ENCODE results near the gene COL25A1. TPM values are rescaled to one million over a fixed set of nuclear protein-coding genes. Genes with fewer than 3 reads are reported as not detected.

COL25A1 gene
- total and polyA plus RNA-seq, 5 donors from 2014 or later: 0.19 TPM; not detected in 4

- no peak for ATAC-seq (ENCODE audit: low read depth in 2 of 2)
Observed at GRCh38 chr4:108839333-108839732, 463.1 kb downstream of the COL25A1 start.

GRCh38 chr4:108838451-108838850 is 464.0 kb downstream of the COL25A1 start:
- Histone ChIP-seq H3K27me3 (ENCODE audit: control insufficient read depth, insufficient read depth, low read length) (no peaks in the 10 kb centered on the region), H3K36me3 (ENCODE audit: control insufficient read depth, insufficient read depth, low read length) (no peaks in the 10 kb centered on the region), H3K9me3 (ENCODE audit: control insufficient read depth in 2 of 2, low read length in 2 of 2) (no peaks in the 10 kb centered on the region), H3K4me1 (ENCODE audit: control insufficient read depth, insufficient read depth, low read length, poor library complexity, severe bottlenecking) (no peaks in the 10 kb centered on the region), H3K27ac (ENCODE audit: insufficient read depth, low read length, poor library complexity, severe bottlenecking) (no peak overlapping the region), H3K4me3 (ENCODE audit: low read depth, low read length) (no peak overlapping the region)
- Mint-ChIP-seq H3K4me3 (no peak overlapping the region), H3K9me3 (no peaks in the 10 kb centered on the region), H3K27me3 (peaks cover 8% of the 10 kb centered on the region), H3K27ac (no peak overlapping the region), H3K36me3 (no peaks in the 10 kb centered on the region), H3K4me1 (no peaks in the 10 kb centered on the region)
- DNase-seq: no peak
- no peak for ATAC-seq (ENCODE audit: low read depth in 2 of 2)

More at GRCh38 chr4:108839333-108839732, 463.1 kb downstream of the COL25A1 start:
- H3K36me3 ChIP-seq (ENCODE audit: control insufficient read depth, insufficient read depth, low read length): no peaks in the 10 kb centered on the region
- Mint-ChIP-seq H3K4me3 (no peak overlapping the region), H3K27me3 (no peaks in the 10 kb centered on the region), H3K9me3 (no peaks in the 10 kb centered on the region), H3K27ac (no peak overlapping the region), H3K4me1 (no peaks in the 10 kb centered on the region), H3K36me3 (no peaks in the 10 kb centered on the region)
- no peak overlapping the region for H3K27ac ChIP-seq (ENCODE audit: insufficient read depth, low read length, poor library complexity, severe bottlenecking)
- H3K4me1 ChIP-seq (ENCODE audit: control insufficient read depth, insufficient read depth, low read length, poor library complexity, severe bottlenecking): no peaks in the 10 kb centered on the region
- H3K9me3 ChIP-seq (ENCODE audit: control insufficient read depth in 2 of 2, low read length in 2 of 2): no peaks in the 10 kb centered on the region
- no peak overlapping the region for H3K4me3 ChIP-seq (ENCODE audit: low read depth, low read length)
- H3K27me3 ChIP-seq (ENCODE audit: control insufficient read depth, insufficient read depth, low read length): no peaks in the 10 kb centered on the region
- no peak for DNase-seq

- Histone ChIP-seq H3K4me3 (ENCODE audit: low read depth, low read length) (no peak overlapping the region), H3K36me3 (ENCODE audit: control insufficient read depth, insufficient read depth, low read length) (no peaks in the 10 kb centered on the region), H3K9me3 (ENCODE audit: control insufficient read depth in 2 of 2, low read length in 2 of 2) (no peaks in the 10 kb centered on the region), H3K4me1 (ENCODE audit: control insufficient read depth, insufficient read depth, low read length, poor library complexity, severe bottlenecking) (no peaks in the 10 kb centered on the region), H3K27ac (ENCODE audit: insufficient read depth, low read length, poor library complexity, severe bottlenecking) (no peak overlapping the region), H3K27me3 (ENCODE audit: control insufficient read depth, insufficient read depth, low read length) (no peaks in the 10 kb centered on the region)
- Mint-ChIP-seq H3K4me3 (no peak overlapping the region), H3K4me1 (no peaks in the 10 kb centered on the region), H3K36me3 (no peaks in the 10 kb centered on the region), H3K9me3 (no peaks in the 10 kb centered on the region), H3K27me3 (peaks cover 14% of the 10 kb centered on the region), H3K27ac (no peak overlapping the region)
- ATAC-seq (ENCODE audit: low read depth in 2 of 2) (no peak), DNase-seq (peak in 1 of 3 donors; percentile 39)
Observed at GRCh38 chr4:108834835-108835384, 467.5 kb downstream of the COL25A1 start.

GRCh38 chr4:108834166-108834834 is 468.2 kb downstream of the COL25A1 start:
- H3K27me3 Mint-ChIP-seq: peaks cover 14% of the 10 kb centered on the region
- Histone ChIP-seq H3K4me3 (ENCODE audit: low read depth, low read length) (no peak overlapping the region), H3K27ac (ENCODE audit: insufficient read depth, low read length, poor library complexity, severe bottlenecking) (no peak overlapping the region), H3K4me1 (ENCODE audit: control insufficient read depth, insufficient read depth, low read length, poor library complexity, severe bottlenecking) (no peaks in the 10 kb centered on the region), H3K9me3 (ENCODE audit: control insufficient read depth in 2 of 2, low read length in 2 of 2) (no peaks in the 10 kb centered on the region), H3K36me3 (ENCODE audit: control insufficient read depth, insufficient read depth, low read length) (no peaks in the 10 kb centered on the region), H3K27me3 (ENCODE audit: control insufficient read depth, insufficient read depth, low read length) (no peaks in the 10 kb centered on the region)
- no peak overlapping the region for H3K27ac Mint-ChIP-seq
- no peaks in the 10 kb centered on the region for H3K36me3 Mint-ChIP-seq
- H3K9me3 Mint-ChIP-seq: no peaks in the 10 kb centered on the region
- ATAC-seq (ENCODE audit: low read depth in 2 of 2) (no peak), DNase-seq (no peak)
- no peak overlapping the region for H3K4me3 Mint-ChIP-seq
- H3K4me1 Mint-ChIP-seq: no peaks in the 10 kb centered on the region

- H3K27ac ChIP-seq (ENCODE audit: insufficient read depth, low read length, poor library complexity, severe bottlenecking): no peak overlapping the region
- no peak overlapping the region for H3K4me3 ChIP-seq (ENCODE audit: low read depth, low read length)
- Mint-ChIP-seq H3K27ac (no peak overlapping the region), H3K27me3 (peaks cover 18% of the 10 kb centered on the region), H3K4me3 (no peak overlapping the region), H3K36me3 (no peaks in the 10 kb centered on the region), H3K4me1 (no peaks in the 10 kb centered on the region), H3K9me3 (no peaks in the 10 kb centered on the region)
- H3K36me3 ChIP-seq (ENCODE audit: control insufficient read depth, insufficient read depth, low read length): no peaks in the 10 kb centered on the region
- ATAC-seq (ENCODE audit: low read depth in 2 of 2) (no peak), DNase-seq (no peak)
- H3K27me3 ChIP-seq (ENCODE audit: control insufficient read depth, insufficient read depth, low read length): no peaks in the 10 kb centered on the region
- H3K9me3 ChIP-seq (ENCODE audit: control insufficient read depth in 2 of 2, low read length in 2 of 2): no peaks in the 10 kb centered on the region
- H3K4me1 ChIP-seq (ENCODE audit: control insufficient read depth, insufficient read depth, low read length, poor library complexity, severe bottlenecking): no peaks in the 10 kb centered on the region
Observed at GRCh38 chr4:108833046-108833445, 469.4 kb downstream of the COL25A1 start.

GRCh38 chr4:108831886-108832285 is 470.6 kb downstream of the COL25A1 start:
- no peaks in the 10 kb centered on the region for H3K27me3 ChIP-seq (ENCODE audit: control insufficient read depth, insufficient read depth, low read length)
- H3K36me3 ChIP-seq (ENCODE audit: control insufficient read depth, insufficient read depth, low read length): no peaks in the 10 kb centered on the region
- DNase-seq (no peak), ATAC-seq (ENCODE audit: low read depth in 2 of 2) (no peak)
- no peaks in the 10 kb centered on the region for H3K9me3 Mint-ChIP-seq
- no peaks in the 10 kb centered on the region for H3K9me3 ChIP-seq (ENCODE audit: control insufficient read depth in 2 of 2, low read length in 2 of 2)
- H3K27me3 Mint-ChIP-seq: peaks cover 19% of the 10 kb centered on the region
- H3K36me3 Mint-ChIP-seq: no peaks in the 10 kb centered on the region
- H3K4me3 ChIP-seq (ENCODE audit: low read depth, low read length): no peak overlapping the region
- H3K4me1 Mint-ChIP-seq: no peaks in the 10 kb centered on the region
- H3K4me3 Mint-ChIP-seq: no peak overlapping the region
- H3K27ac Mint-ChIP-seq: no peak overlapping the region
- H3K27ac ChIP-seq (ENCODE audit: insufficient read depth, low read length, poor library complexity, severe bottlenecking): no peak overlapping the region
- H3K4me1 ChIP-seq (ENCODE audit: control insufficient read depth, insufficient read depth, low read length, poor library complexity, severe bottlenecking): no peaks in the 10 kb centered on the region

- H3K9me3 ChIP-seq (ENCODE audit: control insufficient read depth in 2 of 2, low read length in 2 of 2): no peaks in the 10 kb centered on the region
- ATAC-seq (ENCODE audit: low read depth in 2 of 2): no peak
Observed at GRCh38 chr4:108831291-108831690, 471.2 kb downstream of the COL25A1 start.

More at GRCh38 chr4:108831291-108831690, 471.2 kb downstream of the COL25A1 start:
- no peak for DNase-seq
- H3K27me3 Mint-ChIP-seq: peaks cover 19% of the 10 kb centered on the region
- no peak overlapping the region for H3K27ac ChIP-seq (ENCODE audit: insufficient read depth, low read length, poor library complexity, severe bottlenecking)
- no peak overlapping the region for H3K4me3 ChIP-seq (ENCODE audit: low read depth, low read length)
- no peaks in the 10 kb centered on the region for H3K36me3 ChIP-seq (ENCODE audit: control insufficient read depth, insufficient read depth, low read length)
- H3K4me1 Mint-ChIP-seq: no peaks in the 10 kb centered on the region
- no peaks in the 10 kb centered on the region for H3K4me1 ChIP-seq (ENCODE audit: control insufficient read depth, insufficient read depth, low read length, poor library complexity, severe bottlenecking)
- no peaks in the 10 kb centered on the region for H3K36me3 Mint-ChIP-seq
- no peaks in the 10 kb centered on the region for H3K27me3 ChIP-seq (ENCODE audit: control insufficient read depth, insufficient read depth, low read length)
- no peak overlapping the region for H3K27ac Mint-ChIP-seq
- no peaks in the 10 kb centered on the region for H3K9me3 Mint-ChIP-seq
- H3K4me3 Mint-ChIP-seq: no peak overlapping the region

Measured in CD4-positive, CD25-positive, alpha-beta regulatory T cell (primary cell).